ENCODE measurements around the gene ZNF580. TPM values are rescaled to one million over a fixed set of nuclear protein-coding genes. Genes with fewer than 3 reads are reported as not detected.

ZNF580 gene
- polyA plus RNA-seq, 1 donor (not counting 4 experiments of a cell fraction or from before 2014, with no cell fraction given) = 3.0 TPM

DNA sequence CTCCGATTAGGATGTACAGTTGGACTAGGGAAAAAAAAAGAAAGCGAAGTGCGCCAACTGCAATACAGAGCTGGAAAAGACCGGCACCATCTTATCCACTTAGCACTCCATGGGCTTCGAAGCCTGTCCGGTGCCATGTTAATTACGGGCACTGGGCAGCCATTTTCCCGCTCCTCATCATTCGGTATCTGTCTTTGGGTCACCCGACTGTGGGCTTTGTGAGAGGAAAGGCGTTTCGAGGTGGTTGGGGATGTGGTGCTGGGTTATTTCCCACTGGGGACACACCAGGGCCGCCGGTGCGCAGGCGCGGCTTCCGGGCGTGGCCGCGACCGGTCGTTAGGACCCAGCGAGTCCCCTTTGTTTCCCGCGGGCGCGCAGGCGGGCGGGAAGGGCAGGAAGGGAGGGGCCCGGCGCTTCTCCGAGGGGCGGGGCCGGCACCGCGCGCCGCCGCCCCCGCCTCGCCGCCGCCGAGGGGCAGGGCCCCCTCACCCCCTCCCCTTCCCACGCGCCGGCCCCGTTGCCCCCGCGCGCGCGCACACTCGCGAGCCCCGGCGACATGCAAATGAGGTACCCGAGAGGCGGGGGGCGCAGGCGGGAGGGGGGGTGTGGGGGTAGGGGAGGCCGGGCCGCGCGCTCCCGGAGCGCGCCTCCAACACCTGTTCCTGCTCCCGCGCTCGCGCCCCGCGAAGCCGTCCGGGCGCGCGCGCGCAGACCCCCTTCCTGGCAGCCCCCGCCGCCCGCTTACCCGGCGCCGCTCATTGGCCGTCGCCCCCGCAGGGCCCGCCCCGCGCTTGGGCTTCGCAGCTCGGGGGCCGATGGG is 40.8 kb upstream of the ZNF580 start, which contains the start of gene ZNF524:
Gene ZNF524 (plus strand): TSS at position 447 of the 820 bp plus-strand sequence. CDS start 1,825 bp downstream, outside the sequence.
- H3K27me3 ChIP-seq (ENCODE audit: control insufficient read depth, extremely low read depth, insufficient read depth, low read length) = no peaks in the 10 kb centered on the region
- H3K27ac ChIP-seq (ENCODE audit: control insufficient read depth, insufficient read depth, low read length) = peak within 1 kb of the TSS; percentile 97
- no peaks in the 10 kb centered on the region for H4K20me1 ChIP-seq (ENCODE audit: control insufficient read depth, extremely low read depth, insufficient read depth, low read length)
- DNase-seq (ENCODE audit: low read depth, low spot score) (no peak), FAIRE-seq (peak; percentile 9)
- H3K4me1 ChIP-seq (ENCODE audit: control insufficient read depth, extremely low read depth, insufficient read depth, low read length) = peaks cover 15% of the 10 kb centered on the region
- H3K36me3 ChIP-seq (ENCODE audit: control insufficient read depth in 2 of 2, extremely low read depth in 1 of 2, insufficient read depth in 2 of 2, low read length in 2 of 2) = peaks cover 5 to 9% of the 10 kb centered on the region in 2 experiments
- peak within 1 kb of the TSS; percentile 95 for H3K9ac ChIP-seq (ENCODE audit: control insufficient read depth, extremely low read depth, insufficient read depth, low read length)
- no peaks in the 10 kb centered on the region for H3K79me2 ChIP-seq (ENCODE audit: control insufficient read depth, insufficient read depth, low read length)
- dilution Hi-C loops (cut with MboI; ENCODE audit: extremely low pct_ligation_motif_present, low sequenced_read_pairs) = no loop called here
- peak within 1 kb of the TSS; percentile 95 for H2AFZ ChIP-seq (ENCODE audit: control insufficient read depth, low read length)
- no peaks in the 10 kb centered on the region for H3K9me1 ChIP-seq (ENCODE audit: control insufficient read depth, extremely low read depth, insufficient read depth, low read length)
- peak within 1 kb of the TSS; percentile 57 to 75 (median 72) for H3K4me3 ChIP-seq (ENCODE audit: control insufficient read depth in 2 of 3, extremely low read depth in 1 of 3, insufficient read depth in 2 of 3, low read depth in 1 of 3, low read length in 3 of 3)
- TF ChIP-seq, protein P1, sequence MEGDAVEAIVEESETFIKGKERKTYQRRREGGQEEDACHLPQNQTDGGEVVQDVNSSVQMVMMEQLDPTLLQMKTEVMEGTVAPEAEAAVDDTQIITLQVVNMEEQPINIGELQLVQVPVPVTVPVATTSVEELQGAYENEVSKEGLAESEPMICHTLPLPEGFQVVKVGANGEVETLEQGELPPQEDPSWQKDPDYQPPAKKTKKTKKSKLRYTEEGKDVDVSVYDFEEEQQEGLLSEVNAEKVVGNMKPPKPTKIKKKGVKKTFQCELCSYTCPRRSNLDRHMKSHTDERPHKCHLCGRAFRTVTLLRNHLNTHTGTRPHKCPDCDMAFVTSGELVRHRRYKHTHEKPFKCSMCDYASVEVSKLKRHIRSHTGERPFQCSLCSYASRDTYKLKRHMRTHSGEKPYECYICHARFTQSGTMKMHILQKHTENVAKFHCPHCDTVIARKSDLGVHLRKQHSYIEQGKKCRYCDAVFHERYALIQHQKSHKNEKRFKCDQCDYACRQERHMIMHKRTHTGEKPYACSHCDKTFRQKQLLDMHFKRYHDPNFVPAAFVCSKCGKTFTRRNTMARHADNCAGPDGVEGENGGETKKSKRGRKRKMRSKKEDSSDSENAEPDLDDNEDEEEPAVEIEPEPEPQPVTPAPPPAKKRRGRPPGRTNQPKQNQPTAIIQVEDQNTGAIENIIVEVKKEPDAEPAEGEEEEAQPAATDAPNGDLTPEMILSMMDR (optimal IDR thresholded peaks at IDR 0.05 in 1 of 3, IDR thresholded peaks at IDR 0.05 in 1 of 3, conservative IDR thresholded peaks at IDR 0.05 in 1 of 3; ENCODE audit: extremely low read depth in 1 of 3, insufficient read depth in 2 of 3, low read length in 3 of 3) = no peak
- TF ChIP-seq EZH2 (IDR thresholded peaks at IDR 0.05; ENCODE audit: low read length) = no peak
- H3K4me2 ChIP-seq (ENCODE audit: control insufficient read depth, extremely low read depth, insufficient read depth, low read depth, low read length) = peak within 1 kb of the TSS; percentile 85
- no peaks in the 10 kb centered on the region for H3K9me3 ChIP-seq (ENCODE audit: control insufficient read depth, low read depth, low read length)

DNA sequence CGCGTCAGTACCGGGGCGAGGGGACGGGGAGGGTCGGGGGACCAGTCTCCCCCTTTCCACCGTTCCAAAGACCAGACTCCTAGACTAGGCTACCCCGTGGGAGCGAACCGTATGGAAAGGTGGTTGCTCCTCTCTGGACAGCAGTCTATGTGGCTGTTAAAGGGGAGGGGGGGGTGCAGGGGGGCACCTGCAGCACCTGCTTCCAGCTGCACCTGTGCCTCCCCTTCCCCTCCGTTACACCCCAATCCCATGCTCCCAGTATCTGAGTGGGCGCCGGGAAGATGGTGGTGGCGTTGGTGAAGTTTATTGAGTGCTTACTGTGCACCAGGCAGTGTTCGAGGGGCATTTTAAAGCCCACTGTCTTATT is 40.2 kb upstream of the ZNF580 start:
- no peak for DNase-seq (ENCODE audit: low read depth, low spot score)
- Histone ChIP-seq H3K9me3 (ENCODE audit: control insufficient read depth, low read depth, low read length) (no peaks in the 10 kb centered on the region), H3K9ac (ENCODE audit: control insufficient read depth, extremely low read depth, insufficient read depth, low read length) (peak overlapping the region; percentile 95), H3K9me1 (ENCODE audit: control insufficient read depth, extremely low read depth, insufficient read depth, low read length) (no peaks in the 10 kb centered on the region), H3K27ac (ENCODE audit: control insufficient read depth, insufficient read depth, low read length) (peak overlapping the region; percentile 64), H3K4me2 (ENCODE audit: control insufficient read depth, extremely low read depth, insufficient read depth, low read depth, low read length) (peak overlapping the region; percentile 85), H2AFZ (ENCODE audit: control insufficient read depth, low read length) (no peak overlapping the region), H3K36me3 (ENCODE audit: control insufficient read depth in 2 of 2, extremely low read depth in 1 of 2, insufficient read depth in 2 of 2, low read length in 2 of 2) (peaks cover 5 to 8% of the 10 kb centered on the region in 2 experiments), H3K79me2 (ENCODE audit: control insufficient read depth, insufficient read depth, low read length) (peaks cover under 1% of the 10 kb centered on the region), H3K4me3 (ENCODE audit: control insufficient read depth in 2 of 3, extremely low read depth in 1 of 3, insufficient read depth in 2 of 3, low read depth in 1 of 3, low read length in 3 of 3) (peak overlapping the region; percentile 57 to 72 (median 60)), H3K4me1 (ENCODE audit: control insufficient read depth, extremely low read depth, insufficient read depth, low read length) (peaks cover 15% of the 10 kb centered on the region), H3K27me3 (ENCODE audit: control insufficient read depth, extremely low read depth, insufficient read depth, low read length) (no peaks in the 10 kb centered on the region), H4K20me1 (ENCODE audit: control insufficient read depth, extremely low read depth, insufficient read depth, low read length) (no peaks in the 10 kb centered on the region)
- TF ChIP-seq EZH2 (IDR thresholded peaks at IDR 0.05; ENCODE audit: low read length) = no peak
- TF ChIP-seq, protein P1 (optimal IDR thresholded peaks at IDR 0.05 in 1 of 3, IDR thresholded peaks at IDR 0.05 in 1 of 3, conservative IDR thresholded peaks at IDR 0.05 in 1 of 3; ENCODE audit: extremely low read depth in 1 of 3, insufficient read depth in 2 of 3, low read length in 3 of 3) = no peak
- FAIRE-seq = no peak
- dilution Hi-C loops (cut with MboI; ENCODE audit: extremely low pct_ligation_motif_present, low sequenced_read_pairs) = no loop called here
